ENCODE results near the gene ANGPTL2.

ANGPTL2 gene

DNA sequence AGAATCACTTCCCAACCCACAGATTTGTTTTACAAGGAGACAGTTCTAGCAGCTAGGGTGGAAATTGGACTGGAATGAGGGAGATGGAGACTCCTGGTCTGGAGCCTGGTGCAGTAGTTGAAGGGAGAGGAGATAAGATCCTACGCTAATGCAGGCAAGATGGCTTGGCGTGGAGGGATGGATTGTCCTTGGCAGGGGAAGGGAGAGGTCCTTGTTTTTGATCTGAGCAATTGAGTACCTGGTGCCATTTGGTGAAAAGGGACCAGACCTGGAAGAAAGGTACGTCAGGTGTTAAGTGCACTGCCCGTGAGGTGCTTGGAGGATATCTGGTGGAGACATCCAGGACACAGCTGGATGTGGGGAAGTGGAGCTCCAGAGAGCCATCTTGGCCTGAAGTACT is 35.7 kb downstream of the ANGPTL2 start:
- TF ChIP-seq, protein P1, sequence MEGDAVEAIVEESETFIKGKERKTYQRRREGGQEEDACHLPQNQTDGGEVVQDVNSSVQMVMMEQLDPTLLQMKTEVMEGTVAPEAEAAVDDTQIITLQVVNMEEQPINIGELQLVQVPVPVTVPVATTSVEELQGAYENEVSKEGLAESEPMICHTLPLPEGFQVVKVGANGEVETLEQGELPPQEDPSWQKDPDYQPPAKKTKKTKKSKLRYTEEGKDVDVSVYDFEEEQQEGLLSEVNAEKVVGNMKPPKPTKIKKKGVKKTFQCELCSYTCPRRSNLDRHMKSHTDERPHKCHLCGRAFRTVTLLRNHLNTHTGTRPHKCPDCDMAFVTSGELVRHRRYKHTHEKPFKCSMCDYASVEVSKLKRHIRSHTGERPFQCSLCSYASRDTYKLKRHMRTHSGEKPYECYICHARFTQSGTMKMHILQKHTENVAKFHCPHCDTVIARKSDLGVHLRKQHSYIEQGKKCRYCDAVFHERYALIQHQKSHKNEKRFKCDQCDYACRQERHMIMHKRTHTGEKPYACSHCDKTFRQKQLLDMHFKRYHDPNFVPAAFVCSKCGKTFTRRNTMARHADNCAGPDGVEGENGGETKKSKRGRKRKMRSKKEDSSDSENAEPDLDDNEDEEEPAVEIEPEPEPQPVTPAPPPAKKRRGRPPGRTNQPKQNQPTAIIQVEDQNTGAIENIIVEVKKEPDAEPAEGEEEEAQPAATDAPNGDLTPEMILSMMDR (IDR thresholded peaks at IDR 0.05; ENCODE audit: borderline replicate concordance, control extremely low read depth, extremely low read depth, insufficient read depth, missing control alignments) = no peak
- DNase-seq (ENCODE audit: low spot score) = no peak
- in situ Hi-C loops (cut with MboI; ENCODE audit: low sequenced_read_pairs, unreplicated experiment) = no loop called here

DNA sequence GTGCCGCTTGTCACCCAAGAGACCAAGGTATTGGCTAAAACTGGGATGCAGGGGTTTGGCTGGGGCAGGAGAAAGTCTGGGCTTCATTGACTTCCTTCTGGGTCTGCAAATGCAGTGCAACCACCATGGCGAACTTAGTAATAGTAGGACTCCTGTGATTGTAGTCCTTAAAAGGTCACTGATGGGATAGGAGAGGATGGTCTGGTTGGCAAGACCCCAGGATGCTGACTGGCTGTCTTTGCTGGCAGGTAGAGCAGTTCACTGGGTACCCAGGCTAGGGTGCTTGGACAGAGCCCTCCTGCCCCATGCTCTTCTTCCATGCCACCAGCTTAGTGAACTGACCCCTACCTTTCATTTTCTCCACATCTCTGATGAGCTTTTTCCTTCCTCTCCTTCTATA is 37.2 kb downstream of the ANGPTL2 start:
- no peak for DNase-seq (ENCODE audit: low spot score)
- TF ChIP-seq, protein P1 (IDR thresholded peaks at IDR 0.05; ENCODE audit: borderline replicate concordance, control extremely low read depth, extremely low read depth, insufficient read depth, missing control alignments) = no peak
- in situ Hi-C loops (cut with MboI; ENCODE audit: low sequenced_read_pairs, unreplicated experiment) = no loop called here

DNA sequence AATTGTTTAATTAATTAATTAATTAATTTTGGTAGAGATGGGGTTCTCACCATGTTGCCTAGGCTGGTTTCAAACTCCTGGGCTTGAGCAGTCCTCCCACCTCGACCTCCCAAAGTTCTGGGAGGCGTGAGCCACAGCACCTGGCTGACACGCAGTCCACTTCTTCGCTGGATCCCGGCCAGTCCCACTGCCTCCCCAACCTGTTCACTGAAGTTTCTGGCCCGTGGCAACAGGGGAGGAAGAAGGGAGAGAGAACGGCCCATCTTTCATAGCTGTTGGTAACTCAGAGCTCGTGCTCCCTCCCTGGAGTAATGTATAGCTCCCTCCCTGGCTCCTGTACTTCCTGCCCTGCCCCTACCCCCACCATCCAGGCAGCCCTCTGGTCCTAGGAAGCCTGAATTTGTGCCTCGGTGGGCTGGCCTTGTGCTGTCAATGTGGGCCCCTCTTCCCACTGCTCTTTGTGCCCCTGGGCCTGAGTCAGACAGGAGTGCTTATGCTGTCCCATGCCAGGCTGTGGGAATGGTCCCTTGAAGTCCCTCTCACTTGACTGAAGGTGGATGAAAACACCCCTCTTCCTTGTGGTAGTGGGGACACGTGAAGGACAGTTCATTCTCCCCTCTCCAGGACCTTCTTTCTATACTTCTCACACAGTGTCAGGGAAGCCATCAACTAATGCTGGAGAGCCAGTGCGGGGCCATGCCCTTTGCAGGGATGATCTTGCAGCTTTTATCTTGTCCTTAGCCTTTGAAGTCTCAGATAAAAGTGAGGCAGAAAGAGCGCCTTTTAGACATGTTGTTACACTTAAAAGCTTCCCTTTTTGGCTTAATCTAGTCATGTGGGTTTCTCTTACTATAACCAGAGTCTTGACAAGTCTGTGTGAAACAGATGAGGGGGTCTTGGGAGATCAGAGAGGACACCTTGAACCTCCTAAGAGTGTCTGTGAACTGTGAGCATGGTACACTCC is 38.1 kb downstream of the ANGPTL2 start:
- in situ Hi-C loops (cut with MboI; ENCODE audit: low sequenced_read_pairs, unreplicated experiment) = no loop called here
- DNase-seq (ENCODE audit: low spot score) = no peak

DNA sequence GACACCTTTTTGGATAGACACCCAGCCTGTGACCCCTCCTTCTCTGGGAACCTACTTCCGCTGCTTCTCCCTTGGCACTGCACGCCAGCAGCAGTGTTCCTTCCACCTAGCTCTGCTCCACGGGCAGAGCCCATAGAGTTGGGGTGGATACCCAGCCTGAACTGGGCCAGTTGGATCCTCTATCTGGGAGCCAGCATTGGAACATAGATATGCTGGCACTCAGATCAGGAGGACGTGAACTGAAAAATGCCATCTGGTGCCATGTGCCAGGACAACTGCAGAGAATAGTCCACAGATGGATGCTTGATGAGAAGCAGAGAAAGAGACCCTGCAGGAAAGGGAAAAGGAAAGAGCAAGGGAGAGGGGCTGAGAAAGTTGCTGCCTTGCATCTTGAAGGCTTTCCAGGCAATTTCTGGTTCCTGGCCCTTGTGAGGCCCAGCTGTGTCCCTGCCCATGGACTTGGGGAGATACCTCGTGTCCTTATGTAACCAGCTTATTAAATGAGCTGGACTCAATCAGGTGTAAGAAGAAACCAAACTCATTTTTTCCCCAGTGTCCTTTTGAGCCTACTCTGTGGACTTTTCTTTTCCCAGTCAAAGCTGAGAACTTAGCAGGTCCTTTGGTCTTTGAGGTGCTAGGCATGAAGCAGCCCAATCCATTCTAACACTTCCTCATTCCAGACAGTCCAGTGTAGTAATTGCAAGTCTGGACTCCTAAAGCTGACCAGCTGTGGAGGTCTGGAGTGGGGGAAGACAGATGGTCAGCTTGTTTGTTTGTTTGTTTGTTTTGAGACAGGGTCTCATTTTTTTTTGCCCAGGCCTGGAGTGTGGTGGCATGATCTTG is 39.1 kb downstream of the ANGPTL2 start:
- DNase-seq (ENCODE audit: low spot score) = no peak
- in situ Hi-C loops (cut with MboI; ENCODE audit: low sequenced_read_pairs, unreplicated experiment) = no loop called here

More for the DNA sequence above, 38.1 kb downstream of the ANGPTL2 start:
- TF ChIP-seq, protein P1 (IDR thresholded peaks at IDR 0.05; ENCODE audit: borderline replicate concordance, control extremely low read depth, extremely low read depth, insufficient read depth, missing control alignments) = no peak

DNA sequence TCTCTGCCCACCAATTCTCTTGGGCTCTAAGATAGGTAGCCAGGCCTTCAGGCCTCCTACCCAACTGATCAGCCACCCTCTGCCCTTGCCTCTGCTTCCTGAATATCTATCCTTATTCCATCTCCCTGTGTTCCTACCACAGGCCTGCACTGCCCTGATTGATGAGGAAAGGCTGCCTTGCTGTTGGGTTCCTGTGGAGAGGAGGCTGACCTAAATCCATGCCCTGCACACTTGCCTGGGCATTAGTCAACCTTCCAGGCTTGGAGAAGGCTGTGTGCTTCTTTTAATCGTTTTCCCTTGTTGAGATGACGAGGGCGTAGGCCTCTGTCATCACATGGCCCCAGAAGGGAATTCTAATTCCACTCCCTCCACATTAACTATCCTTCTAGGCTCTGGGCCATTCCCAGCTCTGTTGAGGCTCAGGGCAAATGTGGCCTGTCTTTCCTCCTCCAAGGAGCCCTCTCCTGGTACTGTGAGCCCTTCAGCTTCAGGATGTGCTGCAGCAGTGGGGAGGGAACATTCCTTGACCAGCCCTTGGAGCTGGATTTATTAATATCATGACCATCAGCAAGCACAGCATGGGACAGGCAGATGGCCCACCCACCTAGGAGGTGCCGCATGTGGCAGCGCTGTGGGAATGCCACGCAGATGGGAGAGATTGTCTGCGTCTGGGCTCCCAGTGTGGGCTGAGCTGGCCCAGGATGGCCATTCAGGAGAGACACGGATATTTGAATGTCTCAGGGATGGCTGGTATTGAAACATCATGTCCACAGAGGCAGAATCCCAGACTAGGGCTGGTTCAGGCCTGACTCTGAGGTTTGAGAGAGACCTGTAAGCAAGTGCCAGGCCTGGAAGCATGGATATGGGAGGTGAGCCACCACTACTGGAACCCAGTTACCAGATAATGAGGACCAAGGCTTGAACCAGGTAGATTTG is 40.9 kb downstream of the ANGPTL2 start:
- in situ Hi-C loops (cut with MboI; ENCODE audit: low sequenced_read_pairs, unreplicated experiment) = no loop called here
- no peak for DNase-seq (ENCODE audit: low spot score)
- TF ChIP-seq, protein P1 (IDR thresholded peaks at IDR 0.05; ENCODE audit: borderline replicate concordance, control extremely low read depth, extremely low read depth, insufficient read depth, missing control alignments) = no peak

More for the DNA sequence above, 39.1 kb downstream of the ANGPTL2 start:
- TF ChIP-seq, protein P1 (IDR thresholded peaks at IDR 0.05; ENCODE audit: borderline replicate concordance, control extremely low read depth, extremely low read depth, insufficient read depth, missing control alignments) = no peak

All from GM13976 (cell line).